Body of pancreas (tissue), 4 donors: ENCODE results near the gene PLCZ1. TPM values are rescaled to one million over a fixed set of nuclear protein-coding genes. Genes with fewer than 3 reads are reported as not detected.

ENCODE experiments used
- ATAC-seq: fragments of 150-250 bp; one replicate; pipeline ENCODE4 v1.9.1; 2016
- DNase-seq, 4 donors: peaks; one replicate each; pipeline ENCODE4 v3.0.0-alpha.2; 2019
- H3K27ac ChIP-seq, 4 donors: fragments of 200-600 bp; sonication (generic); 1 replicate in 3 of 4; 2 replicates in 1 of 4; pipeline versions ENCODE4 v1.5.1 to v1.6.1; 2016 to 2019; ENCODE audit warnings: mild to moderate bottlenecking in 1 of 4, mixed read lengths in 1 of 4, moderate library complexity in 1 of 4
- H3K27me3 ChIP-seq, 2 donors: fragments of 200-600 bp; sonication (generic); one replicate each; pipeline ENCODE4 v1.6.0; 2016; ENCODE audit warnings: mild to moderate bottlenecking in 1 of 2
- H3K36me3 ChIP-seq, 2 donors: fragments of 200-600 bp; sonication (generic); replicated peaks in 1 of 2; 2 replicates each; pipeline ENCODE4 v1.5.1; 2016; ENCODE audit warnings: low read depth in 2 of 2; ENCODE audit not compliant: insufficient read depth in 1 of 2
- H3K4me1 ChIP-seq: fragments of 200-600 bp; sonication (generic); one replicate; pipeline ENCODE4 v1.6.0; 2016
- H3K4me3 ChIP-seq, 2 donors: fragments of 200-600 bp; sonication (generic); 1 replicate in 1 of 2; 2 replicates in 1 of 2; pipeline ENCODE4 v1.5.1; 2016 to 2019
- H3K9me3 ChIP-seq, 3 donors: fragments of 200-600 bp; sonication (generic); 1 replicate in 2 of 3; 2 replicates in 1 of 3; pipeline ENCODE4 v1.5.1; 2016
- CTCF ChIP-seq, 7 experiments: fragments of 450-650 bp in 4 of 7; fragments of 200-600 bp in 3 of 7; sonication (generic) in 3 of 7; IDR thresholded peaks; one replicate each; pipeline ENCODE4 v1.5.1; 2016 to 2019; ENCODE audit warnings: antibody characterized with exemption in 7 of 7
- POLR2A ChIP-seq, 3 donors: fragments of 450-650 bp; IDR thresholded peaks; one replicate each; pipeline ENCODE4 v1.6.1; 2016; ENCODE audit warnings: antibody characterized with exemption in 3 of 3, mild to moderate bottlenecking in 2 of 3
- WGBS, 2 donors: methylation state at CpG; one replicate each; pipeline ENCODE4 v1.1.5; 2017; 5-methylcytosine and 5-hydroxymethylcytosine counted together
- intact Hi-C: fragments of 100-400 bp; cut with DNase I; formaldehyde crosslinking; loops from one replicate; pipeline ENCODE4 v1.15.1; 2023
- total RNA-seq, 2 donors: library from RNA; depleted of rRNA; stranded (reverse); fragments of >200 nt; gene quantifications; one replicate each; pipeline ENCODE4 v1.1.0, GENCODE V29; 2016

The PLCZ1 gene
- total RNA-seq, 2 donors from 2014 or later, result not detected

GRCh38 chr12:18754124-18754707 is 16.4 kb upstream of the PLCZ1 start:
- intact Hi-C loops, result no loop called here
- no peak for ATAC-seq
- Histone ChIP-seq H3K9me3 (no peaks in the 10 kb centered on the region), H3K36me3 (no peaks in the 10 kb centered on the region), H3K27me3 (no peaks in the 10 kb centered on the region), H3K4me3 (no peak overlapping the region), H3K27ac (no peak overlapping the region), H3K4me1 (no peaks in the 10 kb centered on the region)
- no peak for DNase-seq
- 53 to 58% methylated on average over 6 of the region's 6 CpGs for WGBS, 2 donors
- TF ChIP-seq CTCF (IDR thresholded peaks at IDR 0.05) (no peak), POLR2A (IDR thresholded peaks at IDR 0.05) (no peak)

- Histone ChIP-seq H3K9me3 (no peaks in the 10 kb centered on the region), H3K27ac (no peak overlapping the region), H3K4me1 (no peaks in the 10 kb centered on the region), H3K27me3 (no peaks in the 10 kb centered on the region), H3K4me3 (no peak overlapping the region), H3K36me3 (no peaks in the 10 kb centered on the region)
- TF ChIP-seq POLR2A (IDR thresholded peaks at IDR 0.05), result no peak
- TF ChIP-seq CTCF (IDR thresholded peaks at IDR 0.05), result no peak
- ATAC-seq, result no peak
- no peak for DNase-seq
- 54 to 64% methylated on average over 15 to 16 of the region's 16 CpGs for WGBS, 2 donors
- intact Hi-C loops, result no loop called here
Observed at GRCh38 chr12:18753481-18754123, 15.8 kb upstream of the PLCZ1 start.

- Histone ChIP-seq H3K27me3 (no peaks in the 10 kb centered on the region), H3K4me3 (no peak overlapping the region), H3K27ac (no peak overlapping the region), H3K9me3 (no peaks in the 10 kb centered on the region), H3K36me3 (no peaks in the 10 kb centered on the region), H3K4me1 (no peaks in the 10 kb centered on the region)
- 76 to 92% methylated on average over 1 of the region's 1 CpG for WGBS, 2 donors
- DNase-seq, result no peak
- ATAC-seq, result no peak
- TF ChIP-seq CTCF (IDR thresholded peaks at IDR 0.05), result no peak
- intact Hi-C loops, result no loop called here
Observed at GRCh38 chr12:18752947-18753346, 15.1 kb upstream of the PLCZ1 start.

GRCh38 chr12:18752280-18752920 is 14.6 kb upstream of the PLCZ1 start:
- WGBS, 2 donors, result 54 to 58% methylated on average over 6 of the region's 6 CpGs
- DNase-seq (peak in 2 of 4 donors; percentile 11 to 37), ATAC-seq (peak; percentile 65)
- no peak overlapping the region for H3K4me3 ChIP-seq
- H3K4me1 ChIP-seq, result no peaks in the 10 kb centered on the region
- H3K27ac ChIP-seq, result no peak overlapping the region
- intact Hi-C loops, result no loop called here
- H3K27me3 ChIP-seq, result no peaks in the 10 kb centered on the region
- H3K36me3 ChIP-seq, result no peaks in the 10 kb centered on the region
- TF ChIP-seq CTCF (IDR thresholded peaks at IDR 0.05), result no peak
- no peak for TF ChIP-seq POLR2A (IDR thresholded peaks at IDR 0.05)
- H3K9me3 ChIP-seq, result no peaks in the 10 kb centered on the region
